COR-L47 (cell line): Measurements from ENCODE around the gene GCSH.
"Not testable (repeated sequence)": the region's sequence is repeated elsewhere in the genome, so short reads cannot be mapped to it uniquely, and the experiment has no call there.

Experiments used
- DNase-seq: peaks from one replicate; lab custom pipeline; 2025; lab: John Stamatoyannopoulos, UW

Gene GCSH

GRCh38 chr16:81095953-81096714 lies at the start of gene GCSH:
GCSH (minus strand) TSS chr16:81096395; CDS start chr16:81096278, 117 bp downstream.
- peak; percentile 97 for DNase-seq

- no peak for DNase-seq
Observed at GRCh38 chr16:81143921-81144471, 47.8 kb upstream of the GCSH start.

- no peak for DNase-seq
Observed at GRCh38 chr16:81142864-81143263, 46.7 kb upstream of the GCSH start.

GRCh38 chr16:81140930-81141780 lies 45.0 kb upstream of the GCSH start:
- no peak for DNase-seq

GRCh38 chr16:81138831-81139557 lies 42.8 kb upstream of the GCSH start:
- no peak for DNase-seq

GRCh38 chr16:81137754-81138153 lies 41.6 kb upstream of the GCSH start:
- no peak for DNase-seq

- peak; percentile 2 for DNase-seq
Observed at GRCh38 chr16:81136390-81137335, 40.5 kb upstream of the GCSH start.

GRCh38 chr16:81130126-81130525 lies 33.9 kb upstream of the GCSH start:
- DNase-seq = no peak

- no peak for DNase-seq
Observed at GRCh38 chr16:81128726-81129524, 32.7 kb upstream of the GCSH start.

GRCh38 chr16:81127051-81127450 lies 30.9 kb upstream of the GCSH start:
- DNase-seq = no peak

- DNase-seq = no peak
Observed at GRCh38 chr16:81123092-81123852, 27.1 kb upstream of the GCSH start.

- DNase-seq = no peak
Observed at GRCh38 chr16:81121474-81121990, 25.3 kb upstream of the GCSH start.

- no peak for DNase-seq
Observed at GRCh38 chr16:81117436-81117835, 21.2 kb upstream of the GCSH start.

- no peak for DNase-seq
Observed at GRCh38 chr16:81116285-81116684, 20.1 kb upstream of the GCSH start.

- DNase-seq = no peak
Observed at GRCh38 chr16:81112453-81112852, 16.3 kb upstream of the GCSH start.

- DNase-seq = not testable (repeated sequence)
Observed at GRCh38 chr16:81109274-81109673, 13.1 kb upstream of the GCSH start.

GRCh38 chr16:81107511-81107910 lies 11.3 kb upstream of the GCSH start:
- no peak for DNase-seq

GRCh38 chr16:81106826-81107503 lies 10.8 kb upstream of the GCSH start:
- no peak for DNase-seq

GRCh38 chr16:81105946-81106345 lies 9.8 kb upstream of the GCSH start:
- DNase-seq = no peak
